DND-41 (cell line): Measurements from ENCODE around the gene RNF39.

Experiments used
- ATAC-seq: fragments of 200-7000 bp; cut with Tn5 transposase; 3 replicates; pipeline ENCODE4 v1.9.1; 2021; ENCODE audit warnings: low read depth; ENCODE audit not compliant: insufficient read depth
- DNase-seq: peaks from one replicate; pipeline ENCODE4 v3.0.0-alpha.2; 2020
- H2AFZ ChIP-seq: 2 replicates; pipeline ENCODE4 v1.6.0; 2012; ENCODE audit warnings: low read depth, low read length
- H3K27ac ChIP-seq: 2 replicates; pipeline ENCODE4 v1.5.1; 2012; ENCODE audit warnings: low read length, inconsistent platforms
- H3K27me3 ChIP-seq: fragments of 200-600 bp; sonication (generic); 2 replicates; pipeline ENCODE4 v1.6.0; 2012; ENCODE audit warnings: low read length, mild to moderate bottlenecking, inconsistent platforms; ENCODE audit not compliant: insufficient read depth, poor library complexity
- H3K36me3 ChIP-seq: 2 replicates; pipeline ENCODE4 v1.5.1; 2012; ENCODE audit warnings: low read length, inconsistent platforms; ENCODE audit not compliant: insufficient read depth
- H3K4me1 ChIP-seq: 2 replicates; pipeline ENCODE4 v1.5.1; 2012; ENCODE audit warnings: mild to moderate bottlenecking, low read length; ENCODE audit not compliant: insufficient read depth
- H3K4me2 ChIP-seq: 2 replicates; pipeline ENCODE4 v1.6.0; 2012; ENCODE audit warnings: mild to moderate bottlenecking, moderate library complexity, low read length, inconsistent platforms; ENCODE audit not compliant: insufficient read depth
- H3K4me3 ChIP-seq, 2 experiments: fragments of 200-600 bp in 1 of 2; shearing (Covaris generic) in 1 of 2; 2 replicates each; pipeline ENCODE4 v1.5.1; 2012 to 2016; ENCODE audit warnings: inconsistent platforms in 2 of 2, low read length in 2 of 2, mild to moderate bottlenecking in 2 of 2, low read depth in 1 of 2, moderate library complexity in 1 of 2
- H3K79me2 ChIP-seq: 2 replicates; pipeline ENCODE4 v1.6.0; 2012; ENCODE audit warnings: low read length, inconsistent platforms; ENCODE audit not compliant: insufficient read depth
- H3K9ac ChIP-seq: 2 replicates; pipeline ENCODE4 v1.6.0; 2012; ENCODE audit warnings: low read depth, mild to moderate bottlenecking, inconsistent platforms, low read length, moderate library complexity
- H3K9me3 ChIP-seq: 2 replicates; pipeline ENCODE4 v1.5.1; 2012; ENCODE audit warnings: low read length, moderate library complexity, mild to moderate bottlenecking, inconsistent platforms; ENCODE audit not compliant: insufficient read depth, severe bottlenecking
- H4K20me1 ChIP-seq: 2 replicates; pipeline ENCODE4 v1.6.0; 2012; ENCODE audit warnings: low read length; ENCODE audit not compliant: insufficient read depth
- CTCF ChIP-seq: IDR thresholded peaks from 2 replicates; pipeline ENCODE4 v1.5.1; 2012; ENCODE audit warnings: borderline replicate concordance, low read length, moderate library complexity, mild to moderate bottlenecking; ENCODE audit not compliant: poor library complexity, severe bottlenecking; ENCODE audit errors: extremely low read depth
- EZH2 ChIP-seq: IDR thresholded peaks from 3 replicates; pipeline ENCODE4 v1.6.1; 2012; ENCODE audit warnings: borderline replicate concordance, low read depth, mild to moderate bottlenecking, moderate library complexity, low read length, inconsistent platforms; ENCODE audit not compliant: severe bottlenecking

Gene RNF39

GRCh38 chr6:30020626-30021025 is 54.9 kb downstream of the RNF39 start:
- no peak for TF ChIP-seq CTCF
- no peak for TF ChIP-seq EZH2
- ATAC-seq (no peak), DNase-seq (no peak)
- Histone ChIP-seq H3K79me2 (no peaks in the 10 kb centered on the region), H3K4me1 (no peaks in the 10 kb centered on the region), H3K4me3 (no peak overlapping the region), H3K36me3 (no peaks in the 10 kb centered on the region), H3K27me3 (no peaks in the 10 kb centered on the region), H4K20me1 (no peaks in the 10 kb centered on the region), H3K9me3 (no peaks in the 10 kb centered on the region), H3K4me2 (no peak overlapping the region), H3K9ac (no peak overlapping the region), H3K27ac (no peak overlapping the region), H2AFZ (no peak overlapping the region)
